ENCODE data around the gene APPL2.

Gene APPL2

GRCh38 chr12:105233041-105233905 is 2.7 kb downstream of the APPL2 start:
- no peak overlapping the region for H3K4me3 ChIP-seq (ENCODE audit: low read length in 2 of 2)
- no peaks in the 10 kb centered on the region for H3K27me3 ChIP-seq (ENCODE audit: control insufficient read depth in 1 of 2, insufficient read depth in 2 of 2, low read length in 2 of 2)
- H3K4me1 ChIP-seq (ENCODE audit: control insufficient read depth, insufficient read depth, low read length): peaks cover 6% of the 10 kb centered on the region
- no peak overlapping the region for H3K9ac ChIP-seq (ENCODE audit: low read length in 2 of 2)
- no peaks in the 10 kb centered on the region for H3K9me3 ChIP-seq (ENCODE audit: control insufficient read depth in 2 of 2, low read length in 2 of 2)
- H3K36me3 ChIP-seq (ENCODE audit: control insufficient read depth in 2 of 2, insufficient read depth in 2 of 2, low read length in 2 of 2): peaks cover 0 to 3% of the 10 kb centered on the region in 2 donors
- no peak overlapping the region for H3K27ac ChIP-seq (ENCODE audit: low read length)

- Histone ChIP-seq H3K27ac (ENCODE audit: low read length) (no peak overlapping the region), H3K36me3 (ENCODE audit: control insufficient read depth in 2 of 2, insufficient read depth in 2 of 2, low read length in 2 of 2) (peaks cover 5 to 11% of the 10 kb centered on the region in 2 donors)
Observed at GRCh38 chr12:105231396-105231795, 4.6 kb downstream of the APPL2 start.

GRCh38 chr12:105229371-105229770 is 6.6 kb downstream of the APPL2 start:
- H3K27ac ChIP-seq (ENCODE audit: low read length): no peak overlapping the region
- H3K36me3 ChIP-seq (ENCODE audit: control insufficient read depth in 2 of 2, insufficient read depth in 2 of 2, low read length in 2 of 2): peaks cover 6 to 18% of the 10 kb centered on the region in 2 donors
- H3K4me1 ChIP-seq (ENCODE audit: control insufficient read depth, insufficient read depth, low read length): peaks cover 8% of the 10 kb centered on the region

More at GRCh38 chr12:105231396-105231795, 4.6 kb downstream of the APPL2 start:
- no peak overlapping the region for H3K4me3 ChIP-seq (ENCODE audit: low read length in 2 of 2)
- no peaks in the 10 kb centered on the region for H3K27me3 ChIP-seq (ENCODE audit: control insufficient read depth in 1 of 2, insufficient read depth in 2 of 2, low read length in 2 of 2)
- no peaks in the 10 kb centered on the region for H3K9me3 ChIP-seq (ENCODE audit: control insufficient read depth in 2 of 2, low read length in 2 of 2)
- no peak overlapping the region for H3K9ac ChIP-seq (ENCODE audit: low read length in 2 of 2)
- H3K4me1 ChIP-seq (ENCODE audit: control insufficient read depth, insufficient read depth, low read length): peaks cover 6% of the 10 kb centered on the region

GRCh38 chr12:105228966-105229365 is 7.0 kb downstream of the APPL2 start:
- peaks cover 6% of the 10 kb centered on the region for H3K4me1 ChIP-seq (ENCODE audit: control insufficient read depth, insufficient read depth, low read length)
- H3K36me3 ChIP-seq (ENCODE audit: control insufficient read depth in 2 of 2, insufficient read depth in 2 of 2, low read length in 2 of 2): peaks cover 7 to 21% of the 10 kb centered on the region in 2 donors
- no peak overlapping the region for H3K27ac ChIP-seq (ENCODE audit: low read length)
- H3K9me3 ChIP-seq (ENCODE audit: control insufficient read depth in 2 of 2, low read length in 2 of 2): no peaks in the 10 kb centered on the region
- no peak overlapping the region for H3K9ac ChIP-seq (ENCODE audit: low read length in 2 of 2)
- no peak overlapping the region for H3K4me3 ChIP-seq (ENCODE audit: low read length in 2 of 2)
- H3K27me3 ChIP-seq (ENCODE audit: control insufficient read depth in 1 of 2, insufficient read depth in 2 of 2, low read length in 2 of 2): no peaks in the 10 kb centered on the region

More at GRCh38 chr12:105229371-105229770, 6.6 kb downstream of the APPL2 start:
- H3K4me3 ChIP-seq (ENCODE audit: low read length in 2 of 2): no peak overlapping the region
- no peaks in the 10 kb centered on the region for H3K27me3 ChIP-seq (ENCODE audit: control insufficient read depth in 1 of 2, insufficient read depth in 2 of 2, low read length in 2 of 2)
- no peak overlapping the region for H3K9ac ChIP-seq (ENCODE audit: low read length in 2 of 2)
- H3K9me3 ChIP-seq (ENCODE audit: control insufficient read depth in 2 of 2, low read length in 2 of 2): no peaks in the 10 kb centered on the region

GRCh38 chr12:105228494-105228893 is 7.5 kb downstream of the APPL2 start:
- Histone ChIP-seq H3K9me3 (ENCODE audit: control insufficient read depth in 2 of 2, low read length in 2 of 2) (no peaks in the 10 kb centered on the region), H3K27me3 (ENCODE audit: control insufficient read depth in 1 of 2, insufficient read depth in 2 of 2, low read length in 2 of 2) (no peaks in the 10 kb centered on the region), H3K36me3 (ENCODE audit: control insufficient read depth in 2 of 2, insufficient read depth in 2 of 2, low read length in 2 of 2) (peaks cover 7 to 23% of the 10 kb centered on the region in 2 donors), H3K4me1 (ENCODE audit: control insufficient read depth, insufficient read depth, low read length) (peaks cover 6% of the 10 kb centered on the region), H3K27ac (ENCODE audit: low read length) (no peak overlapping the region), H3K9ac (ENCODE audit: low read length in 2 of 2) (no peak overlapping the region), H3K4me3 (ENCODE audit: low read length in 2 of 2) (no peak overlapping the region)

GRCh38 chr12:105227879-105228278 is 8.1 kb downstream of the APPL2 start:
- Histone ChIP-seq H3K36me3 (ENCODE audit: control insufficient read depth in 2 of 2, insufficient read depth in 2 of 2, low read length in 2 of 2) (peaks cover 7 to 24% of the 10 kb centered on the region in 2 donors), H3K27me3 (ENCODE audit: control insufficient read depth in 1 of 2, insufficient read depth in 2 of 2, low read length in 2 of 2) (no peaks in the 10 kb centered on the region), H3K27ac (ENCODE audit: low read length) (no peak overlapping the region), H3K4me3 (ENCODE audit: low read length in 2 of 2) (no peak overlapping the region), H3K4me1 (ENCODE audit: control insufficient read depth, insufficient read depth, low read length) (peaks cover 6% of the 10 kb centered on the region), H3K9ac (ENCODE audit: low read length in 2 of 2) (no peak overlapping the region), H3K9me3 (ENCODE audit: control insufficient read depth in 2 of 2, low read length in 2 of 2) (no peaks in the 10 kb centered on the region)

GRCh38 chr12:105226219-105226618 is 9.8 kb downstream of the APPL2 start:
- no peak overlapping the region for H3K9ac ChIP-seq (ENCODE audit: low read length in 2 of 2)
- no peaks in the 10 kb centered on the region for H3K9me3 ChIP-seq (ENCODE audit: control insufficient read depth in 2 of 2, low read length in 2 of 2)
- peaks cover 3% of the 10 kb centered on the region for H3K4me1 ChIP-seq (ENCODE audit: control insufficient read depth, insufficient read depth, low read length)
- H3K27me3 ChIP-seq (ENCODE audit: control insufficient read depth in 1 of 2, insufficient read depth in 2 of 2, low read length in 2 of 2): no peaks in the 10 kb centered on the region
- H3K36me3 ChIP-seq (ENCODE audit: control insufficient read depth in 2 of 2, insufficient read depth in 2 of 2, low read length in 2 of 2): peaks cover 15 to 38% of the 10 kb centered on the region in 2 donors
- no peak overlapping the region for H3K4me3 ChIP-seq (ENCODE audit: low read length in 2 of 2)
- no peak overlapping the region for H3K27ac ChIP-seq (ENCODE audit: low read length)

GRCh38 chr12:105225505-105226015 is 10.4 kb downstream of the APPL2 start:
- Histone ChIP-seq H3K4me3 (ENCODE audit: low read length in 2 of 2) (no peak overlapping the region), H3K9me3 (ENCODE audit: control insufficient read depth in 2 of 2, low read length in 2 of 2) (no peaks in the 10 kb centered on the region), H3K36me3 (ENCODE audit: control insufficient read depth in 2 of 2, insufficient read depth in 2 of 2, low read length in 2 of 2) (peaks cover 16 to 38% of the 10 kb centered on the region in 2 donors), H3K27me3 (ENCODE audit: control insufficient read depth in 1 of 2, insufficient read depth in 2 of 2, low read length in 2 of 2) (no peaks in the 10 kb centered on the region), H3K4me1 (ENCODE audit: control insufficient read depth, insufficient read depth, low read length) (peaks cover 3% of the 10 kb centered on the region), H3K9ac (ENCODE audit: low read length in 2 of 2) (no peak overlapping the region), H3K27ac (ENCODE audit: low read length) (no peak overlapping the region)

GRCh38 chr12:105224399-105224798 is 11.6 kb downstream of the APPL2 start:
- H3K27me3 ChIP-seq (ENCODE audit: control insufficient read depth in 1 of 2, insufficient read depth in 2 of 2, low read length in 2 of 2): no peaks in the 10 kb centered on the region
- peaks cover 16 to 38% of the 10 kb centered on the region in 2 donors for H3K36me3 ChIP-seq (ENCODE audit: control insufficient read depth in 2 of 2, insufficient read depth in 2 of 2, low read length in 2 of 2)
- H3K4me1 ChIP-seq (ENCODE audit: control insufficient read depth, insufficient read depth, low read length): peaks cover 3% of the 10 kb centered on the region
- no peaks in the 10 kb centered on the region for H3K9me3 ChIP-seq (ENCODE audit: control insufficient read depth in 2 of 2, low read length in 2 of 2)
- H3K9ac ChIP-seq (ENCODE audit: low read length in 2 of 2): no peak overlapping the region
- H3K27ac ChIP-seq (ENCODE audit: low read length): no peak overlapping the region
- no peak overlapping the region for H3K4me3 ChIP-seq (ENCODE audit: low read length in 2 of 2)

GRCh38 chr12:105223884-105224283 is 12.1 kb downstream of the APPL2 start:
- H3K36me3 ChIP-seq (ENCODE audit: control insufficient read depth in 2 of 2, insufficient read depth in 2 of 2, low read length in 2 of 2): peaks cover 16 to 38% of the 10 kb centered on the region in 2 donors

GRCh38 chr12:105223352-105223845 is 12.6 kb downstream of the APPL2 start:
- H3K4me1 ChIP-seq (ENCODE audit: control insufficient read depth, insufficient read depth, low read length): peaks cover 9% of the 10 kb centered on the region
- H3K27ac ChIP-seq (ENCODE audit: low read length): no peak overlapping the region
- H3K27me3 ChIP-seq (ENCODE audit: control insufficient read depth in 1 of 2, insufficient read depth in 2 of 2, low read length in 2 of 2): no peaks in the 10 kb centered on the region
- peaks cover 16 to 38% of the 10 kb centered on the region in 2 donors for H3K36me3 ChIP-seq (ENCODE audit: control insufficient read depth in 2 of 2, insufficient read depth in 2 of 2, low read length in 2 of 2)
- no peak overlapping the region for H3K9ac ChIP-seq (ENCODE audit: low read length in 2 of 2)
- H3K4me3 ChIP-seq (ENCODE audit: low read length in 2 of 2): no peak overlapping the region
- H3K9me3 ChIP-seq (ENCODE audit: control insufficient read depth in 2 of 2, low read length in 2 of 2): no peaks in the 10 kb centered on the region

More at GRCh38 chr12:105223884-105224283, 12.1 kb downstream of the APPL2 start:
- H3K4me1 ChIP-seq (ENCODE audit: control insufficient read depth, insufficient read depth, low read length): peaks cover 5% of the 10 kb centered on the region
- no peak overlapping the region for H3K27ac ChIP-seq (ENCODE audit: low read length)
- H3K9me3 ChIP-seq (ENCODE audit: control insufficient read depth in 2 of 2, low read length in 2 of 2): no peaks in the 10 kb centered on the region
- H3K27me3 ChIP-seq (ENCODE audit: control insufficient read depth in 1 of 2, insufficient read depth in 2 of 2, low read length in 2 of 2): no peaks in the 10 kb centered on the region
- no peak overlapping the region for H3K4me3 ChIP-seq (ENCODE audit: low read length in 2 of 2)
- no peak overlapping the region for H3K9ac ChIP-seq (ENCODE audit: low read length in 2 of 2)
